ENCODE measurements around the gene GLOD4.
"Not testable (repeated sequence)": the region's sequence is repeated elsewhere in the genome, so short reads cannot be mapped to it uniquely, and the experiment has no call there.

Gene GLOD4

GRCh38 chr17:796609-797008 lies 14.5 kb upstream of the GLOD4 start:
- H3K4me3 ChIP-seq (ENCODE audit: control insufficient read depth, low read depth, low read length): no peak overlapping the region
- DNase-seq (ENCODE audit: low read depth): no peak
- no peak for TF ChIP-seq CTCF (conservative IDR thresholded peaks at IDR 0.05; ENCODE audit: control insufficient read depth, insufficient read depth, low read depth, low read length)

GRCh38 chr17:795721-796120 lies 13.6 kb upstream of the GLOD4 start:
- DNase-seq (ENCODE audit: low read depth): no peak
- H3K4me3 ChIP-seq (ENCODE audit: control insufficient read depth, low read depth, low read length): no peak overlapping the region

GRCh38 chr17:795276-795675 lies 13.2 kb upstream of the GLOD4 start:
- no peak overlapping the region for H3K4me3 ChIP-seq (ENCODE audit: control insufficient read depth, low read depth, low read length)
- no peak for TF ChIP-seq CTCF (conservative IDR thresholded peaks at IDR 0.05; ENCODE audit: control insufficient read depth, insufficient read depth, low read depth, low read length)
- DNase-seq (ENCODE audit: low read depth): no peak

More at GRCh38 chr17:795721-796120, 13.6 kb upstream of the GLOD4 start:
- no peak for TF ChIP-seq CTCF (conservative IDR thresholded peaks at IDR 0.05; ENCODE audit: control insufficient read depth, insufficient read depth, low read depth, low read length)

- H3K4me3 ChIP-seq (ENCODE audit: control insufficient read depth, low read depth, low read length): no peak overlapping the region
- TF ChIP-seq CTCF (conservative IDR thresholded peaks at IDR 0.05; ENCODE audit: control insufficient read depth, insufficient read depth, low read depth, low read length): peak; percentile 61
- DNase-seq (ENCODE audit: low read depth): peak; percentile 75
These were observed 12.8 kb upstream of the GLOD4 start for GRCh38 chr17:794876-795275.

GRCh38 chr17:792277-792676 lies 10.2 kb upstream of the GLOD4 start:
- H3K4me3 ChIP-seq (ENCODE audit: control insufficient read depth, low read depth, low read length): no peak overlapping the region
- TF ChIP-seq CTCF (conservative IDR thresholded peaks at IDR 0.05; ENCODE audit: control insufficient read depth, insufficient read depth, low read depth, low read length): no peak
- DNase-seq (ENCODE audit: low read depth): peak; percentile 27

- TF ChIP-seq CTCF (conservative IDR thresholded peaks at IDR 0.05; ENCODE audit: control insufficient read depth, insufficient read depth, low read depth, low read length): no peak
- DNase-seq (ENCODE audit: low read depth): no peak
- no peak overlapping the region for H3K4me3 ChIP-seq (ENCODE audit: control insufficient read depth, low read depth, low read length)
These were observed 9.7 kb upstream of the GLOD4 start for GRCh38 chr17:791829-792228.

GRCh38 chr17:790874-791247 lies 8.8 kb upstream of the GLOD4 start:
- not testable (repeated sequence) for DNase-seq (ENCODE audit: low read depth); H3K4me3 ChIP-seq (ENCODE audit: control insufficient read depth, low read depth, low read length)

GRCh38 chr17:789931-790873 lies 8.1 kb upstream of the GLOD4 start:
- DNase-seq (ENCODE audit: low read depth); H3K4me3 ChIP-seq (ENCODE audit: control insufficient read depth, low read depth, low read length): not testable (repeated sequence)
